Neural crest cell (in vitro differentiated cells): ENCODE results near the gene MRPL10. TPM values are rescaled to one million over a fixed set of nuclear protein-coding genes. Genes with fewer than 3 reads are reported as not detected.
A peak's percentile ranks its signal among the peaks of the same experiment; 100 is the strongest.

ENCODE experiments used
- DNase-seq: peaks from one replicate; pipeline ENCODE4 v3.0.0; 2021; ENCODE audit warnings: low read depth, mixed read lengths, low spot score
- H3K27ac Mint-ChIP-seq: one replicate; pipeline ENCODE4 v1.8.0; 2021; ENCODE audit warnings: mild to moderate bottlenecking, mixed read lengths; ENCODE audit not compliant: unreplicated experiment
- H3K27me3 Mint-ChIP-seq: 2 replicates; pipeline ENCODE4 v1.8.0; 2021; ENCODE audit warnings: low read depth, mild to moderate bottlenecking, mixed read lengths
- H3K36me3 Mint-ChIP-seq: 2 replicates; pipeline ENCODE4 v1.8.0; 2021; ENCODE audit warnings: low read depth, mild to moderate bottlenecking, mixed read lengths
- H3K4me1 Mint-ChIP-seq: 2 replicates; pipeline ENCODE4 v1.8.0; 2021; ENCODE audit warnings: mixed read lengths
- H3K4me3 Mint-ChIP-seq: one replicate; pipeline ENCODE4 v1.8.0; 2021; ENCODE audit warnings: mild to moderate bottlenecking, mixed read lengths
- H3K9me3 Mint-ChIP-seq: 2 replicates; pipeline ENCODE4 v1.8.0; 2021; ENCODE audit warnings: mixed read lengths
- total RNA-seq: library from RNA; stranded (reverse); gene quantifications from 2 replicates; pipeline ENCODE4 v1.2.1, GENCODE V29; 2021
- TF ChIP-seq, protein P1 (sequence below): fragments of 200-600 bp; sonication (generic); conservative IDR thresholded peaks from 2 replicates; pipeline ENCODE4 v1.5.0; 2021; ENCODE audit warnings: antibody characterized with exemption, mild to moderate bottlenecking

MRPL10 gene
- total RNA-seq, 1 donor from 2014 or later = 50.0 TPM

- Mint-ChIP-seq H3K27me3 (no peaks in the 10 kb centered on the region), H3K36me3 (no peaks in the 10 kb centered on the region), H3K4me3 (no peak overlapping the region), H3K27ac (no peak overlapping the region), H3K9me3 (no peaks in the 10 kb centered on the region), H3K4me1 (no peaks in the 10 kb centered on the region)
- DNase-seq = no peak
- TF ChIP-seq, protein P1, sequence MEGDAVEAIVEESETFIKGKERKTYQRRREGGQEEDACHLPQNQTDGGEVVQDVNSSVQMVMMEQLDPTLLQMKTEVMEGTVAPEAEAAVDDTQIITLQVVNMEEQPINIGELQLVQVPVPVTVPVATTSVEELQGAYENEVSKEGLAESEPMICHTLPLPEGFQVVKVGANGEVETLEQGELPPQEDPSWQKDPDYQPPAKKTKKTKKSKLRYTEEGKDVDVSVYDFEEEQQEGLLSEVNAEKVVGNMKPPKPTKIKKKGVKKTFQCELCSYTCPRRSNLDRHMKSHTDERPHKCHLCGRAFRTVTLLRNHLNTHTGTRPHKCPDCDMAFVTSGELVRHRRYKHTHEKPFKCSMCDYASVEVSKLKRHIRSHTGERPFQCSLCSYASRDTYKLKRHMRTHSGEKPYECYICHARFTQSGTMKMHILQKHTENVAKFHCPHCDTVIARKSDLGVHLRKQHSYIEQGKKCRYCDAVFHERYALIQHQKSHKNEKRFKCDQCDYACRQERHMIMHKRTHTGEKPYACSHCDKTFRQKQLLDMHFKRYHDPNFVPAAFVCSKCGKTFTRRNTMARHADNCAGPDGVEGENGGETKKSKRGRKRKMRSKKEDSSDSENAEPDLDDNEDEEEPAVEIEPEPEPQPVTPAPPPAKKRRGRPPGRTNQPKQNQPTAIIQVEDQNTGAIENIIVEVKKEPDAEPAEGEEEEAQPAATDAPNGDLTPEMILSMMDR = no peak
These were observed 17.8 kb downstream of the MRPL10 start for GRCh38 chr17:47813512-47814031.

DNA sequence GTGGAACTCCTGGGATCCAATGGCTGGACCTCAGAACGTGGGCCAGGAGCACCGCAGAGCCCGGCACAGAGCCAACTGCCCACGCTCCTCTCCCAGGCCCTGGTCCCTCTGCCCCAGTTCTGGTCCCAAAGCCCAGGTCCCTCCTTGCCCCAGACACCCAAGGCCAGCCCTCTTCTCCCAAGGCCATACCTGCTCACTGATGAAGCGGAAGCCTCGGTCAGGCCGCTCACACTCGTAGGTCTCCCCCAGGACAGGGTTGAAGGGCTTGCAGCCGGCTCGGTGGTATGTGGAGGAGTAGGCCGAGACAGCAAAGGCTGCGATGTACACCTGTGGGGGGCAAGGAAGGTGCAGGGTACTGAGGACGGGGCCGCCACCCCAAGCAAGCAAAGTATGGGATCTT is 18.3 kb downstream of the MRPL10 start:
- no peaks in the 10 kb centered on the region for H3K9me3 Mint-ChIP-seq
- no peak overlapping the region for H3K4me3 Mint-ChIP-seq
- TF ChIP-seq, protein P1 = no peak
- no peaks in the 10 kb centered on the region for H3K4me1 Mint-ChIP-seq
- no peak overlapping the region for H3K27ac Mint-ChIP-seq
- H3K36me3 Mint-ChIP-seq = no peaks in the 10 kb centered on the region
- no peak for DNase-seq
- no peaks in the 10 kb centered on the region for H3K27me3 Mint-ChIP-seq

- H3K9me3 Mint-ChIP-seq = no peaks in the 10 kb centered on the region
- no peak for DNase-seq
- no peak overlapping the region for H3K4me3 Mint-ChIP-seq
- no peaks in the 10 kb centered on the region for H3K4me1 Mint-ChIP-seq
- no peaks in the 10 kb centered on the region for H3K27me3 Mint-ChIP-seq
- TF ChIP-seq, protein P1 = no peak
- no peaks in the 10 kb centered on the region for H3K36me3 Mint-ChIP-seq
- H3K27ac Mint-ChIP-seq = peak overlapping the region; percentile 52
These were observed 19.0 kb downstream of the MRPL10 start for GRCh38 chr17:47812146-47812920.

DNA sequence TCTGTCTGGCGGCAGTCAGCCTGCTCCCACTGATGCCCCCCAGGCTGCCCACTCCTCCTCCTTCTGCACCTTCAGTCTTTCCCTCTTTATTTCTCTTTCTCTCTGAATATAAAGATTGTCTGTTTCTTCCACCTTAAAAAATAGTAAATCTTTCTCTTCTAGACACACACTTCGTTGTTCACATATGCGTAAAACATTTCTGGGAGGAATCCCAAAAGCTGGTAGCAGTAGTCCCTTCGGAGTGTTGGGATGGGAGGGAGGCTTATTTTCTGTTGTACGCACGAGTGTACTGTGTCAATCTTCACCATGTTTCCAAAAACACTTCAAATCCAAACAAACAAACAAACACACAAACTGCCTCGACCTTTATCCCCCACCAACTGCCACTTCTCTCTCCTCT is 19.6 kb downstream of the MRPL10 start:
- H3K9me3 Mint-ChIP-seq = no peaks in the 10 kb centered on the region
- H3K27ac Mint-ChIP-seq = no peak overlapping the region
- TF ChIP-seq, protein P1 = no peak
- H3K36me3 Mint-ChIP-seq = no peaks in the 10 kb centered on the region
- no peaks in the 10 kb centered on the region for H3K27me3 Mint-ChIP-seq
- no peak for DNase-seq
- H3K4me3 Mint-ChIP-seq = no peak overlapping the region
- H3K4me1 Mint-ChIP-seq = no peaks in the 10 kb centered on the region

GRCh38 chr17:47810901-47811635 is 20.3 kb downstream of the MRPL10 start:
- TF ChIP-seq, protein P1 = no peak
- no peak overlapping the region for H3K27ac Mint-ChIP-seq
- H3K9me3 Mint-ChIP-seq = no peaks in the 10 kb centered on the region
- no peaks in the 10 kb centered on the region for H3K4me1 Mint-ChIP-seq
- no peak for DNase-seq
- H3K36me3 Mint-ChIP-seq = no peaks in the 10 kb centered on the region
- H3K4me3 Mint-ChIP-seq = no peak overlapping the region
- no peaks in the 10 kb centered on the region for H3K27me3 Mint-ChIP-seq
